Epithelial cell of esophagus (primary cell): ENCODE results near the gene SALL3.
A peak's percentile ranks its signal among the peaks of the same experiment; 100 is the strongest.

Source experiments
- DNase-seq: peaks from one replicate; pipeline ENCODE4 v3.0.0; 2010; ENCODE audit warnings: low read depth
- H3K4me3 ChIP-seq: 2 replicates; pipeline ENCODE4 v1.5.1; 2011; ENCODE audit warnings: mild to moderate bottlenecking, low read length, control low read depth
- TF ChIP-seq, protein P1 (sequence below): IDR thresholded peaks from 2 replicates; pipeline ENCODE4 v1.5.1; 2011; ENCODE audit warnings: low read depth, mild to moderate bottlenecking, low read length, control low read depth, inconsistent platforms; ENCODE audit not compliant: insufficient read depth; ENCODE audit errors: missing control alignments

SALL3 gene

DNA sequence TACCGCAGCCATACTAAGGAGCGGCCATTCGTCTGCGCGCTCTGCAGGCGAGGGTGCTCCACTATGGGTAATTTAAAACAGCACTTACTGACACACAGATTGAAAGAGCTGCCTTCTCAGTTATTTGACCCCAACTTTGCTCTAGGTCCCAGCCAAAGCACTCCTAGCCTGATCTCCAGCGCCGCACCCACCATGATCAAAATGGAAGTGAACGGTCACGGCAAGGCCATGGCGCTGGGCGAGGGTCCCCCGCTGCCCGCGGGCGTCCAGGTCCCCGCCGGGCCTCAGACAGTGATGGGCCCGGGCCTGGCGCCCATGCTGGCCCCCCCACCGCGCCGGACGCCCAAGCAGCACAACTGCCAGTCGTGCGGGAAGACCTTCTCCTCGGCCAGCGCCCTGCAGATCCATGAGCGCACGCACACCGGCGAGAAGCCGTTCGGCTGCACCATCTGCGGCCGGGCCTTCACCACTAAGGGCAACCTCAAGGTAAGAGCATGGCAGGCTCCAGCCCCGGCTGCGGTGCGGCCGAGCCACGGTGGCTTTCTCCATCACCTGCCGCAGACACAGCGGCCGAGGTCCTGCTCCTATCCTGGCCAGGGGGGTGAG is 15.5 kb downstream of the SALL3 start:
- TF ChIP-seq, protein P1, sequence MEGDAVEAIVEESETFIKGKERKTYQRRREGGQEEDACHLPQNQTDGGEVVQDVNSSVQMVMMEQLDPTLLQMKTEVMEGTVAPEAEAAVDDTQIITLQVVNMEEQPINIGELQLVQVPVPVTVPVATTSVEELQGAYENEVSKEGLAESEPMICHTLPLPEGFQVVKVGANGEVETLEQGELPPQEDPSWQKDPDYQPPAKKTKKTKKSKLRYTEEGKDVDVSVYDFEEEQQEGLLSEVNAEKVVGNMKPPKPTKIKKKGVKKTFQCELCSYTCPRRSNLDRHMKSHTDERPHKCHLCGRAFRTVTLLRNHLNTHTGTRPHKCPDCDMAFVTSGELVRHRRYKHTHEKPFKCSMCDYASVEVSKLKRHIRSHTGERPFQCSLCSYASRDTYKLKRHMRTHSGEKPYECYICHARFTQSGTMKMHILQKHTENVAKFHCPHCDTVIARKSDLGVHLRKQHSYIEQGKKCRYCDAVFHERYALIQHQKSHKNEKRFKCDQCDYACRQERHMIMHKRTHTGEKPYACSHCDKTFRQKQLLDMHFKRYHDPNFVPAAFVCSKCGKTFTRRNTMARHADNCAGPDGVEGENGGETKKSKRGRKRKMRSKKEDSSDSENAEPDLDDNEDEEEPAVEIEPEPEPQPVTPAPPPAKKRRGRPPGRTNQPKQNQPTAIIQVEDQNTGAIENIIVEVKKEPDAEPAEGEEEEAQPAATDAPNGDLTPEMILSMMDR: no peak
- no peak overlapping the region for H3K4me3 ChIP-seq
- DNase-seq: no peak

DNA sequence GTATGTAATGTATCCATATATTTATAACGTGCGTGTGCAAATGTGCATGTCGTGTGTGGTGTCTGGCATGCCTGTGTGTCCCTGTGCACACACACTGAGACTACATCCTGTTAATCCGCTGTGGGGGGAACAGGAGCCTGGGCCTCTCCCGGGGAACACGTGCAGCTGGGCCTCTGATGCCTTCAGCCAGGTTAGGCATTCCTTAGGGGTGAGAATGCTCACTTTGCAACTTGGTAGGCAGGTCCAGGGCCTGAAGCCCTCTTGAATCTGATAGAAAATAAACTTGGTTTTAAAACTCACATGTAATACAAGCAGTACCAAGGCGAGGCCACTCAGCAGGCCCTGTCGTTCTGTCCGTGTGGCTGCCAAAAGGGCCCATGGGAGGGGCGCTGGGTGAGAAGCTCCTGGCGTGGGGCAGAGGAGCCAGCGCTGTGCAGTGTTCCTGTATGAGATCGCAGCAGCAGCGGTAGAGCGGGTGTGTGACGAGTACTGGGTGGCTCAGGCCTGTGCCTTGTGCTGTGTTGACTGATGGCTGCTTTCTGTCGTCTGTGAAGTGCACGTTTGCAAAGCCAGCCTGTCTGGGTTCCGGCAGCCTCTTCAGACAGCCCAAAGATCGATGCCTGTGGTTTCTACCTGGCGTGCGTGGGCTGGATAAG is 16.2 kb downstream of the SALL3 start:
- no peak for DNase-seq
- no peak overlapping the region for H3K4me3 ChIP-seq
- TF ChIP-seq, protein P1: no peak

GRCh38 chr18:78996741-78997490 is 17.3 kb downstream of the SALL3 start:
- TF ChIP-seq, protein P1: no peak
- H3K4me3 ChIP-seq: no peak overlapping the region
- no peak for DNase-seq

DNA sequence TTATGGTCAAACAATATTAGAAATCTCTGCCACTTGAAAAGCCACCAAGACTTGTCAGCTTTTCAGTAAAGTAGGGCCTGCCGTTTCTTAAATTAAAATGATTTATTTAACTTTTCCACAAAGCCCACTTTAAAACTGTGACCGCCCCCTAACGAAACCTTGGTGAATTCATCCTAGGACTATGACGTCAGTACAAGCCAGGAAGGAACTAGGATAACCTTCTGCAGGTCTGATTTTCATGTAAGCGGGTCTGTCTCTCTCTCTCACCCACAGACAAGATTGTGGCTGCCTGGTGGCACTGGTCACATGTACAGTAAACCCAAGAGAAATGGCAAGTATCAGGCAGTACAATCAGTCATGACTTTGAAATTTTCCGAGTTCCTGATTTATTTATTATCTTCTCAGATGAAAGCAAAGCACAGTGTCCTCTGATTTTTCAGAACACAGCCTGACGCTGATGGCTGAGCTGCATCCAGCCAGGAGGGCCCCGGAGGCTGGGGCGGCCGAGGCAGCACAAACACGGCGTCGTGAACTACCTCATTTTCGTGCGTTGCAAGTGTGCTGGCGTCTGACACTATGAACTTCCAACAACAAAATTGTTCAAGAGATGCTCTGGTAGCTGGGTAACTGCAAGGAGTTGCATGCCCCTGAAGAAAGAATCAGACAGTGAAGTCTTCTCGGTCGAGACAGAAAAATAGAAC is 18.9 kb downstream of the SALL3 start:
- no peak overlapping the region for H3K4me3 ChIP-seq
- TF ChIP-seq, protein P1: no peak
- DNase-seq: no peak

DNA sequence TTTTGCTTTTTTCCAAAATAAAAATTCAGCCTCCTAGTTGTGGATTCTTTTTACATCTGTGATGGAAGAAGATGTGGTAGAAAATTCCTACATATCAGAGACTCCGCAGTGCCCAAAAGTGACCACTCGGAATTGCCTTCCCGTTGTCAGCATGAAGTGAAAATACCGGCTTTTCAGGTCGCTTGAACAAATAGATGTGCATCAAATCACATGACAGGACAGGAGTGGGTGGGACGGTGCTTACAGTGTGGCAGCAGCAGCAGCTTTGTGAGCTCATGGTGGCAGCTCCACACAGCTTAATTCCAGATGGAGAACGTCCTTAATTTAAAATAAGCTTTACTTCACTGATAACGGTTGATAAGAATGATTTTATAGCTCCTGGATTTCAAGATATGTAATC is 20.3 kb downstream of the SALL3 start:
- no peak overlapping the region for H3K4me3 ChIP-seq

DNA sequence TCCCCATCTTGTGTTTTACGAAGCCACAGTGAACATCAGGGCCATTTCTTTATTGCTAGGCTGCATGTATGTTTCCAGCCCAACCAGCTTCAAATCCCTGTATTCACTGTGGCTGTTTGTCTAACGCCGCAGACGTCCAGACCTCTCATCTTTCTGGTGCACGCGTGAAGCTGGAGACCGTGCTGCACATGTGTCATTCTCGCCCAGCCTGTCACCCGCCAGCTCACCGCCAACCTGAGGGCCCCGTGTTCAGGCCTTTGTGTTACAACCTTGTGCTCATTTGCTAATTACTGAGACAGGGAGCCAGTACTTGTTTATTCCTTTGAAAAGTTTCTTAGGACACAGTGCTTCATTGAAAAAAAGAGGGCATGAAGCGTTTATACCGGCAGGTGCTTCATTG is 21.4 kb downstream of the SALL3 start:
- no peak for DNase-seq
- TF ChIP-seq, protein P1: no peak
- no peak overlapping the region for H3K4me3 ChIP-seq

More for the DNA sequence above, 20.3 kb downstream of the SALL3 start:
- DNase-seq: peak; percentile 50
- TF ChIP-seq, protein P1: no peak
